MCF 10A (cell line): ENCODE results near the gene MYO9A. TPM values are rescaled to one million over a fixed set of nuclear protein-coding genes. Genes with fewer than 3 reads are reported as not detected.

Experiments
- BruUV-seq: library from RNA; stranded (reverse); fragments of 400-500 nt; replicated peaks from 2 replicates; lab custom pipeline; 2021; lab: Mats Ljungman, UMichigan
- CTCF ChIA-PET: fragments of 300-600 bp; sonication (Branson Sonifier 250); formaldehyde crosslinking; extraction: SDS; loops from one replicate; lab custom pipeline; 2021; ENCODE audit warnings: antibody characterized with exemption, inconsistent platforms; lab: Yijun Ruan, JAX
- POLR2A ChIA-PET: fragments of 300-600, 350-650 bp; sonication (Branson Sonifier 250); formaldehyde crosslinking; extraction: SDS; loops from one replicate; lab custom pipeline; 2020; ENCODE audit warnings: antibody characterized with exemption, inconsistent platforms; lab: Yijun Ruan, JAX
- DNase-seq: peaks from one replicate; pipeline ENCODE4 v3.0.0-alpha.2; 2018; ENCODE audit not compliant: unreplicated experiment
- H3K27ac Mint-ChIP-seq: one replicate; pipeline ENCODE4 v1.8.0; 2022; ENCODE audit warnings: mild to moderate bottlenecking, low read depth, mixed read lengths; ENCODE audit not compliant: unreplicated experiment
- H3K27me3 Mint-ChIP-seq: one replicate; pipeline ENCODE4 v1.8.0; 2022; ENCODE audit warnings: mixed read lengths; ENCODE audit not compliant: insufficient read depth, unreplicated experiment
- H3K36me3 Mint-ChIP-seq: one replicate; pipeline ENCODE4 v1.8.0; 2022; ENCODE audit warnings: mild to moderate bottlenecking, moderate library complexity, mixed read lengths; ENCODE audit not compliant: insufficient read depth, unreplicated experiment
- H3K4me1 Mint-ChIP-seq: one replicate; pipeline ENCODE4 v1.8.0; 2022; ENCODE audit warnings: mixed read lengths; ENCODE audit not compliant: insufficient read depth, unreplicated experiment
- H3K4me3 Mint-ChIP-seq: one replicate; pipeline ENCODE4 v1.8.0; 2022; ENCODE audit warnings: mild to moderate bottlenecking, moderate library complexity, mixed read lengths; ENCODE audit not compliant: unreplicated experiment
- H3K9me3 Mint-ChIP-seq: one replicate; pipeline ENCODE4 v1.8.0; 2022; ENCODE audit warnings: mixed read lengths; ENCODE audit not compliant: unreplicated experiment
- CTCF ChIP-seq: fragments of 200-600 bp; IDR thresholded peaks from one replicate; pipeline ENCODE4 v1.8.0; 2022; ENCODE audit warnings: antibody characterized with exemption, mild to moderate bottlenecking; ENCODE audit not compliant: unreplicated experiment
- intact Hi-C: fragments of 100-400 bp; cut with micrococcal nuclease; formaldehyde crosslinking; loops from 2 replicates; pipeline ENCODE4 v1.14.1; 2022
- total RNA-seq: library from RNA; stranded (reverse); gene quantifications from 2 replicates; pipeline ENCODE4 v1.2.3, GENCODE V29; 2022

Gene MYO9A
- total RNA-seq, 1 experiment from 2014 or later: 40.8 TPM

DNA sequence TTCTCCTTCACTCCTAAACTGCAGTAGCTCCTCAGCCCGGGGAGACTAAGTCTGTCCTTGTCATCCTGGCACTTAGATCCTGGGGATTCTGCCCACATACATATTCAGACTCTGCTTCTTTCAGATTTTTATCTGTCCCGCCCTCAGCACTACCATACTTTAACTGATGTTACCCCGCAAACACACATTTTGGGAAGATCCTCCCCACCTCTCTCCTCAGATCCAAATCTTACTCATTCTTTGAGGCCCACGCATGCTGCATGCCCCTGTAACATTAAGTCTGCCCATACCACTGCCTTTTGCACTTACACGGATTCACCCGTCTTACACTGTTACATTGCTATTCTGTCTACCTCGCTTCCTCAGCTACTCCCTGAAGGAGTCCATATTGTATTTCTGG, 36.4 kb upstream of the MYO9A start:
- Mint-ChIP-seq H3K4me1 (peaks cover 21% of the 10 kb centered on the region), H3K4me3 (no peak overlapping the region), H3K9me3 (no peaks in the 10 kb centered on the region), H3K27ac (peak overlapping the region; percentile 53), H3K27me3 (no peaks in the 10 kb centered on the region), H3K36me3 (peaks cover 4% of the 10 kb centered on the region)
- BruUV-seq: no TSS peak
- no peak for DNase-seq
- ChIA-PET POLR2A (no interaction called here), CTCF (interaction anchor here (0.6 to 1.1 kb wide), 2 partner anchors 61 to 328 kb away, joined by 3 to 8 read pairs; no protein-coding TSS in a partner anchor)
- TF ChIP-seq CTCF: no peak
- intact Hi-C loops: loop anchor here (10.0 kb wide), 1 partner anchor 260 kb away; no protein-coding TSS in a partner anchor

DNA sequence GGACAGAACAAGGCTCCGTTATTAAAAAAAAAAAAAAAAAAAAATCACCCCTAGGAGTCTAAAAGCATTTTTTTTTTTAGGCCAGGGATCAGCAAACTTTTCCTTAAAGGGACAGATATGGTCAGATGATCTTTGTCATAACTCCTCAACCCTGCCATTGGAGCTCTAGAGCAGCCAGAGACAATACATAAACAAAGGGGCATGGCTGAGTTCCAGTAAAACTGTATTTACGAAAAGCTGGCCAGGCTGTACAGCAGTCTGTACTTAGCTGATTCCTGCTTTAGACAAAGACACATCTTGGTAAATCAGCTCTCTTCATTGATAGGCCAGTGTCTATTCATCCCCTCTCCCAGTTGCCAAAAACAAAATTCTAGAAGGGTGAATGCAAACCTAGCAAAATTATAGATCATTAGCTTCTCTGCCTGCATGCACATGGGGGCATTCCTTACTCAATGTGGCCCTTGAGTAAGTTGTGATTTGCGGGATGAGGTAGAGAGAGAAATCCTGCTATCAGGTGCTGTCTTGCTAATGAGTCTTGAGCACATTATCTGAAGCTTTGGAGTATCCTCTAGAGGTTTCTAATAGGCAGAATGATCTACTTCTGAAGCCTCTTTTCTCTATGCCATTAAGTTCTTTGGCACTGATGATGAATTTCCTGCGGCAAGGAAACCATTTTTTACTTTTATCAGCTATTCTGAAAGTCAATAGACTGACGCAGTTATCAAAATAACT, 35.5 kb upstream of the MYO9A start:
- ChIA-PET POLR2A (interaction anchor here (0.6 to 1.0 kb wide), 3 partner anchors 35 to 270 kb away, joined by 3 to 4 read pairs (median 3); partner anchors contain the start of genes MYO9A and SENP8), CTCF (interaction anchor here (0.6 to 1.1 kb wide), 3 partner anchors 152 to 417 kb away, joined by 3 to 4 read pairs (median 3); no protein-coding TSS in a partner anchor)
- H3K4me3 Mint-ChIP-seq: no peak overlapping the region
- no peaks in the 10 kb centered on the region for H3K9me3 Mint-ChIP-seq
- H3K27me3 Mint-ChIP-seq: no peaks in the 10 kb centered on the region
- peaks cover 4% of the 10 kb centered on the region for H3K36me3 Mint-ChIP-seq
- no peak for DNase-seq
- H3K4me1 Mint-ChIP-seq: peaks cover 21% of the 10 kb centered on the region
- H3K27ac Mint-ChIP-seq: no peak overlapping the region
- BruUV-seq: no TSS peak
- no peak for TF ChIP-seq CTCF
- intact Hi-C loops: loop anchor here (10.0 kb wide), 1 partner anchor 259 kb away; no protein-coding TSS in a partner anchor

GRCh38 chr15:72147418-72147817, 29.5 kb upstream of the MYO9A start:
- no TSS peak for BruUV-seq
- POLR2A ChIA-PET: interaction anchor here (1.2 kb wide), 1 partner anchor 29 kb away, joined by 3 read pairs; the partner anchor contains the start of genes MYO9A and SENP8
- CTCF ChIA-PET: interaction anchor here (2.0 kb wide), 1 partner anchor 9 kb away, joined by 7 read pairs; no protein-coding TSS in a partner anchor
- Mint-ChIP-seq H3K27ac (no peak overlapping the region), H3K27me3 (no peaks in the 10 kb centered on the region), H3K9me3 (no peaks in the 10 kb centered on the region), H3K36me3 (peaks cover 10% of the 10 kb centered on the region), H3K4me3 (no peak overlapping the region), H3K4me1 (no peaks in the 10 kb centered on the region)
- intact Hi-C loops: no loop called here
- TF ChIP-seq CTCF: no peak
- DNase-seq: no peak

- ChIA-PET CTCF (interaction anchor here (1.1 to 2.0 kb wide), 2 partner anchors 9 to 42 kb away, joined by 3 to 7 read pairs; no protein-coding TSS in a partner anchor), POLR2A (interaction anchor here (1.2 kb wide), 1 partner anchor 29 kb away, joined by 3 read pairs; the partner anchor contains the start of genes MYO9A and SENP8)
- no peak overlapping the region for H3K27ac Mint-ChIP-seq
- intact Hi-C loops: no loop called here
- TF ChIP-seq CTCF: no peak
- no peaks in the 10 kb centered on the region for H3K27me3 Mint-ChIP-seq
- peaks cover 10% of the 10 kb centered on the region for H3K36me3 Mint-ChIP-seq
- no TSS peak for BruUV-seq
- no peaks in the 10 kb centered on the region for H3K9me3 Mint-ChIP-seq
- no peak overlapping the region for H3K4me3 Mint-ChIP-seq
- H3K4me1 Mint-ChIP-seq: no peaks in the 10 kb centered on the region
- no peak for DNase-seq
Measured at GRCh38 chr15:72146934-72147333, 29.0 kb upstream of the MYO9A start.
